ENCODE data around the gene PACS1. TPM values are rescaled to one million over a fixed set of nuclear protein-coding genes. Genes with fewer than 3 reads are reported as not detected.

The PACS1 gene
- total RNA-seq, 1 experiment from 2014 or later = 91.8 TPM

GRCh38 chr11:66064571-66064970 lies 5.5 kb upstream of the PACS1 start:
- in situ Hi-C loops (cut with HindIII; ENCODE audit: low pct_unique_long_range_greater_than_20kb, low sequenced_read_pairs) = no loop called here
- TF ChIP-seq TCF7L2 (IDR thresholded peaks at IDR 0.05; ENCODE audit: low read depth, low read length) = no peak
- TF ChIP-seq CTCF (IDR thresholded peaks at IDR 0.05) = no peak
- TF ChIP-seq SIN3A (IDR thresholded peaks at IDR 0.05; ENCODE audit: borderline replicate concordance, insufficient read depth, low read depth, low read length) = no peak
- DNase-seq (ENCODE audit: low read depth, low spot score) (no peak), ATAC-seq (no peak)
- H3K27me3 ChIP-seq (ENCODE audit: control insufficient read depth, insufficient read depth, low read length) = no peaks in the 10 kb centered on the region
- POLR2A ChIA-PET = no interaction called here
- H3K4me1 ChIP-seq (ENCODE audit: control insufficient read depth, insufficient read depth, low read length) = peaks cover 14% of the 10 kb centered on the region
- H3K27ac ChIP-seq (ENCODE audit: low read length) = no peak overlapping the region
- no peak overlapping the region for H3K4me3 ChIP-seq (ENCODE audit: low read depth in 2 of 2, low read length in 2 of 2)
- BruUV-seq (replicated peaks) = no TSS peak
- CTCF ChIA-PET = no interaction called here
- H3K9me3 ChIP-seq (ENCODE audit: control insufficient read depth, insufficient read depth, low read depth, low read length) = no peaks in the 10 kb centered on the region
- intact Hi-C loops (cut with micrococcal nuclease; ENCODE audit: unreplicated experiment) = no loop called here
- peaks cover 67% of the 10 kb centered on the region for H3K36me3 ChIP-seq (ENCODE audit: control insufficient read depth, insufficient read depth, low read length)

GRCh38 chr11:66066751-66067150 lies 3.3 kb upstream of the PACS1 start:
- Histone ChIP-seq H3K4me1 (ENCODE audit: control insufficient read depth, insufficient read depth, low read length) (peaks cover 18% of the 10 kb centered on the region), H3K27ac (ENCODE audit: low read length) (peak overlapping the region; percentile 40; the same call in 1 of the 2 replicates), H3K27me3 (ENCODE audit: control insufficient read depth, insufficient read depth, low read length) (no peaks in the 10 kb centered on the region), H3K4me3 (ENCODE audit: low read depth in 2 of 2, low read length in 2 of 2) (no peak overlapping the region), H3K9me3 (ENCODE audit: control insufficient read depth, insufficient read depth, low read depth, low read length) (no peaks in the 10 kb centered on the region), H3K36me3 (ENCODE audit: control insufficient read depth, insufficient read depth, low read length) (peaks cover 47% of the 10 kb centered on the region)
- TF ChIP-seq, protein P1, sequence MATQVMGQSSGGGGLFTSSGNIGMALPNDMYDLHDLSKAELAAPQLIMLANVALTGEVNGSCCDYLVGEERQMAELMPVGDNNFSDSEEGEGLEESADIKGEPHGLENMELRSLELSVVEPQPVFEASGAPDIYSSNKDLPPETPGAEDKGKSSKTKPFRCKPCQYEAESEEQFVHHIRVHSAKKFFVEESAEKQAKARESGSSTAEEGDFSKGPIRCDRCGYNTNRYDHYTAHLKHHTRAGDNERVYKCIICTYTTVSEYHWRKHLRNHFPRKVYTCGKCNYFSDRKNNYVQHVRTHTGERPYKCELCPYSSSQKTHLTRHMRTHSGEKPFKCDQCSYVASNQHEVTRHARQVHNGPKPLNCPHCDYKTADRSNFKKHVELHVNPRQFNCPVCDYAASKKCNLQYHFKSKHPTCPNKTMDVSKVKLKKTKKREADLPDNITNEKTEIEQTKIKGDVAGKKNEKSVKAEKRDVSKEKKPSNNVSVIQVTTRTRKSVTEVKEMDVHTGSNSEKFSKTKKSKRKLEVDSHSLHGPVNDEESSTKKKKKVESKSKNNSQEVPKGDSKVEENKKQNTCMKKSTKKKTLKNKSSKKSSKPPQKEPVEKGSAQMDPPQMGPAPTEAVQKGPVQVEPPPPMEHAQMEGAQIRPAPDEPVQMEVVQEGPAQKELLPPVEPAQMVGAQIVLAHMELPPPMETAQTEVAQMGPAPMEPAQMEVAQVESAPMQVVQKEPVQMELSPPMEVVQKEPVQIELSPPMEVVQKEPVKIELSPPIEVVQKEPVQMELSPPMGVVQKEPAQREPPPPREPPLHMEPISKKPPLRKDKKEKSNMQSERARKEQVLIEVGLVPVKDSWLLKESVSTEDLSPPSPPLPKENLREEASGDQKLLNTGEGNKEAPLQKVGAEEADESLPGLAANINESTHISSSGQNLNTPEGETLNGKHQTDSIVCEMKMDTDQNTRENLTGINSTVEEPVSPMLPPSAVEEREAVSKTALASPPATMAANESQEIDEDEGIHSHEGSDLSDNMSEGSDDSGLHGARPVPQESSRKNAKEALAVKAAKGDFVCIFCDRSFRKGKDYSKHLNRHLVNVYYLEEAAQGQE (IDR thresholded peaks at IDR 0.05; ENCODE audit: insufficient read depth in 1 of 2, low read depth in 2 of 2, low read length in 1 of 2) = no peak
- TF ChIP-seq SIN3A (IDR thresholded peaks at IDR 0.05; ENCODE audit: borderline replicate concordance, insufficient read depth, low read depth, low read length) = no peak
- TF ChIP-seq CTCF (IDR thresholded peaks at IDR 0.05) = no peak
- TF ChIP-seq POLR2AphosphoS5 (IDR thresholded peaks at IDR 0.05; ENCODE audit: low read depth, low read length) = no peak
- TF ChIP-seq TCF7L2 (IDR thresholded peaks at IDR 0.05; ENCODE audit: low read depth, low read length) = no peak
- no peak for DNase-seq (ENCODE audit: low read depth, low spot score)
- no peak for ATAC-seq
- in situ Hi-C loops (cut with HindIII; ENCODE audit: low pct_unique_long_range_greater_than_20kb, low sequenced_read_pairs) = no loop called here
- ChIA-PET POLR2A (no interaction called here), CTCF (interaction anchor here (1.1 kb wide), 1 partner anchor 69 kb away, joined by 3 read pairs; no protein-coding TSS in a partner anchor)
- intact Hi-C loops (cut with micrococcal nuclease; ENCODE audit: unreplicated experiment) = no loop called here
- BruUV-seq (replicated peaks) = no TSS peak

All from Panc1 (cell line).